Esophagus (tissue), 2 donors: Measurements from ENCODE around the gene NT5DC2. TPM values are rescaled to one million over a fixed set of nuclear protein-coding genes. Genes with fewer than 3 reads are reported as not detected.
A peak's percentile ranks its signal among the peaks of the same experiment; 100 is the strongest.

Experiments
- H3K27ac ChIP-seq, 2 donors: one replicate each; pipeline ENCODE4 v1.5.1; 2013; ENCODE audit warnings: low read depth in 2 of 2, mild to moderate bottlenecking in 2 of 2, inconsistent platforms in 1 of 2, low read length in 1 of 2, moderate library complexity in 1 of 2
- H3K27me3 ChIP-seq, 2 donors: one replicate each; pipeline ENCODE4 v1.6.1; 2013; ENCODE audit warnings: low read length in 2 of 2, control low read depth in 1 of 2, mild to moderate bottlenecking in 1 of 2; ENCODE audit not compliant: insufficient read depth in 2 of 2, control insufficient read depth in 1 of 2
- H3K36me3 ChIP-seq, 2 donors: one replicate each; pipeline ENCODE4 v1.6.1; 2013; ENCODE audit warnings: low read length in 1 of 2; ENCODE audit not compliant: control insufficient read depth in 2 of 2, insufficient read depth in 2 of 2
- H3K4me1 ChIP-seq, 2 donors: one replicate each; pipeline ENCODE4 v1.6.1; 2013; ENCODE audit warnings: low read length in 1 of 2; ENCODE audit not compliant: control insufficient read depth in 2 of 2, insufficient read depth in 2 of 2
- H3K4me3 ChIP-seq, 2 donors: one replicate each; pipeline ENCODE4 v1.5.1; 2013; ENCODE audit warnings: low read length in 2 of 2, mild to moderate bottlenecking in 2 of 2, low read depth in 1 of 2, moderate library complexity in 1 of 2
- H3K9me3 ChIP-seq, 2 donors: one replicate each; pipeline ENCODE4 v1.6.1; 2013; ENCODE audit warnings: mild to moderate bottlenecking in 2 of 2, low read depth in 1 of 2, low read length in 1 of 2, moderate library complexity in 1 of 2; ENCODE audit not compliant: control insufficient read depth in 2 of 2, insufficient read depth in 1 of 2
- WGBS, 2 donors: extraction: QIAGEN DNeasy Blood & Tissue Kit; methylation state at CpG; one replicate each; pipeline ENCODE4 v1.1.7; 2013; 5-methylcytosine and 5-hydroxymethylcytosine counted together
- polyA plus RNA-seq, 2 donors: library from polyadenylated mRNA; stranded (reverse); fragments of 200-250 nt; gene quantifications; one replicate each; pipeline ENCODE4 v1.2.3, GENCODE V29; 2013
- donor health status: healthy with polysubstance abuse.
- donor health status: Bipolar disorder and iron deficiency.

Gene NT5DC2
- polyA plus RNA-seq = 10 to 100 TPM; 81.7 to 93.7 TPM

DNA sequence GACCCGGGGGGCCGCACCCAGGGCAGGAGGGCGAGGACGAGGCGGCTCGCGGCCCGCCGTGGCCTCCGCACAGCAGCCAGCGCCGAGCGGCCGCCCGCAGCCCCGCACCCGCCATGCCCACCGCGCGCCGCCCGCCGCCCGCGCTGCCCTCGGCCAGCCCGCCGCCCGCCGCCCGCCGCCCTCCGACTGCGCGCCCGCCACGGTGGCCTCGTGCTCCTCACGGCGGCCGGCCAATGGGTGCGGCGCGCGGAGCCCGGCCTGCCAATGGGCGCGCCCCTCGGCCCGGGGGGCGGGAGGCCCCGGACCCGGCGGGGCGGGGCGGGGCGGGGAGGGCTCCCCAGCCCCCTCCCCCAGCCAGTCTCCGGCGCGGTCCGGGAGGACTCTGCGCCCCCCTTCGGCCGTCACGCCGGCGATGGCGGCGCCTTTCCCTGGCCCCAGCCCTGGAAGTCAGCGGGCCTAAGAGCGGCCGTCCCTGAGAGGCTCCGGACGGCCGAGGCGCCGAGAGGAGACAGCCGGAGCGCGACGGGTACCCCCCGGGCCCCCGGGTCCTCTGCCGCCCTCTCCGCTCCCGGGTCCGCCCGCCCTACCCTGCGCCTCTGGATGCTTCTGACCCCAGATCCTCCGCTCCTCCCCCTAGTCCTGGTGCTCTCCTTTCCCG is at the start of gene NT5DC2:
NT5DC2 (minus strand) TSS at position 235 of the 658 bp plus-strand sequence; CDS start at position 115, 120 bp downstream.
- Histone ChIP-seq H3K27me3 (no peaks in the 10 kb centered on the region), H3K4me1 (peaks cover 12 to 44% of the 10 kb centered on the region in 2 donors), H3K4me3 (peak within 1 kb of the TSS; percentile 63 to 67), H3K9me3 (no peaks in the 10 kb centered on the region), H3K36me3 (peaks cover 0 to 4% of the 10 kb centered on the region in 2 donors), H3K27ac (peak within 1 kb of the TSS; percentile 78 to 81)
- 2 to 5% methylated on average over 19 to 91 of the region's 91 CpGs for WGBS, 2 donors

DNA sequence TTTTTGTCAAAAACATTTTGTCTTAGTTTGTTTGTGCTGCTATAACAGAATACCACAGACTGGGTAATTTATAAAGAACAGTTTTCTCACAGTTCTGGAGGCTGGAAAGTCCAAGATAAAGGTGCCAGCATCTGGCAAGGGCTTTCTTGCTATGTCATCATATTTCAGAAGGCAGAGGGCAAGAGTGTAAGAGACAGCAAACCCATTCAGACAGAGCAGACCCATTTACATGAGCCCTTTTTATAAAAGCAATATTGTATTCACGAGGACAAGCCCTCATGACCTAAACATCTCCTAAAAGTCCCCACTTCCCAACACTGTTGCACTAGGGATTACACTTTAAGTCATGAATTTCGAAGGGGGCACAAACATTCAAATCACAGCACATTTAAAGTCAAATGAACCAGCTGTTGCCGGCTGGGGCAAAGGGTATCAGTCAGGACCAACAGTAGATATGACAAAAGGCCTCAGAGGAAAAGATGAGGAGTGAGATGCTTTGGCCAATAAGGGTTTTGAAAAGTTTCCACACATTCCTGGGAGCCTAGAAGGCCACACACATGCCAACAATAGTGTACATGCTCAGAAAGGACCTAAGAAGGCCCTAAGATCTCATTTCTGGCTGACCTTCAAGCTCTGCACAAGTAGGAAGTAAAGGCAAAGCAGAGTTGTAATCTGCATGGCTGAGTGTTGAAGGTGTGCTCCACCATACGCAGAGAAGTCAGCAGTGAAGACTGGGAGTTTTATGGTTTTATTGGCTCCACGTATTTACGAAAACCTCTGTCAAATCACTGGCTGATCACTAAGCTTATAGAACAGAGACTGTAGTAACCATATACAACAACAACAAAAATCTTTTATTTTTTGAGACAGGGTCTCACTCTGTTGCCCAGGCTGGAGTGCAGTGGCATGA is 40.7 kb upstream of the NT5DC2 start:
- H3K4me1 ChIP-seq = no peaks in the 10 kb centered on the region
- H3K27me3 ChIP-seq = no peaks in the 10 kb centered on the region
- H3K9me3 ChIP-seq = no peaks in the 10 kb centered on the region
- WGBS, 2 donors = 91 to 93% methylated on average over 6 of the region's 6 CpGs
- no peak overlapping the region for H3K27ac ChIP-seq
- H3K4me3 ChIP-seq = no peak overlapping the region
- H3K36me3 ChIP-seq = peaks cover 3 to 10% of the 10 kb centered on the region in 2 donors

- no peak overlapping the region for H3K4me3 ChIP-seq
- H3K27me3 ChIP-seq = no peaks in the 10 kb centered on the region
- 65% methylated on average over 6 of the region's 6 CpGs for WGBS, 2 donors
- H3K27ac ChIP-seq = no peak overlapping the region
- H3K36me3 ChIP-seq = peaks cover 2 to 4% of the 10 kb centered on the region in 2 donors
- H3K4me1 ChIP-seq = no peaks in the 10 kb centered on the region
- no peaks in the 10 kb centered on the region for H3K9me3 ChIP-seq
These were observed 38.6 kb upstream of the NT5DC2 start for GRCh38 chr3:52572221-52572620.

- no peak overlapping the region for H3K4me3 ChIP-seq
- 94% methylated on average over 4 of the region's 4 CpGs for whole genome bisulfite sequencing, 2 donors
- H3K9me3 ChIP-seq = no peaks in the 10 kb centered on the region
These were observed 36.4 kb upstream of the NT5DC2 start for GRCh38 chr3:52570076-52570475.

GRCh38 chr3:52568069-52568468 is 34.4 kb upstream of the NT5DC2 start:
- H3K27ac ChIP-seq = no peak overlapping the region
- H3K9me3 ChIP-seq = no peaks in the 10 kb centered on the region
- no peak overlapping the region for H3K4me3 ChIP-seq
- whole genome bisulfite sequencing, 2 donors = 96 to 97% methylated on average over 2 of the region's 2 CpGs
- peaks cover 0 to 3% of the 10 kb centered on the region in 2 donors for H3K36me3 ChIP-seq
- no peaks in the 10 kb centered on the region for H3K27me3 ChIP-seq
- H3K4me1 ChIP-seq = no peaks in the 10 kb centered on the region

More at GRCh38 chr3:52570076-52570475, 36.4 kb upstream of the NT5DC2 start:
- no peaks in the 10 kb centered on the region for H3K4me1 ChIP-seq
- H3K27me3 ChIP-seq = no peaks in the 10 kb centered on the region
- H3K27ac ChIP-seq = no peak overlapping the region
- peaks cover 0 to 4% of the 10 kb centered on the region in 2 donors for H3K36me3 ChIP-seq

GRCh38 chr3:52563984-52564383 is 30.3 kb upstream of the NT5DC2 start:
- Histone ChIP-seq H3K36me3 (peaks cover 5 to 11% of the 10 kb centered on the region in 2 donors), H3K4me3 (no peak overlapping the region), H3K4me1 (no peaks in the 10 kb centered on the region), H3K27me3 (no peaks in the 10 kb centered on the region), H3K27ac (no peak overlapping the region), H3K9me3 (no peaks in the 10 kb centered on the region)
- 95 to 97% methylated on average over 2 of the region's 2 CpGs for WGBS, 2 donors

DNA sequence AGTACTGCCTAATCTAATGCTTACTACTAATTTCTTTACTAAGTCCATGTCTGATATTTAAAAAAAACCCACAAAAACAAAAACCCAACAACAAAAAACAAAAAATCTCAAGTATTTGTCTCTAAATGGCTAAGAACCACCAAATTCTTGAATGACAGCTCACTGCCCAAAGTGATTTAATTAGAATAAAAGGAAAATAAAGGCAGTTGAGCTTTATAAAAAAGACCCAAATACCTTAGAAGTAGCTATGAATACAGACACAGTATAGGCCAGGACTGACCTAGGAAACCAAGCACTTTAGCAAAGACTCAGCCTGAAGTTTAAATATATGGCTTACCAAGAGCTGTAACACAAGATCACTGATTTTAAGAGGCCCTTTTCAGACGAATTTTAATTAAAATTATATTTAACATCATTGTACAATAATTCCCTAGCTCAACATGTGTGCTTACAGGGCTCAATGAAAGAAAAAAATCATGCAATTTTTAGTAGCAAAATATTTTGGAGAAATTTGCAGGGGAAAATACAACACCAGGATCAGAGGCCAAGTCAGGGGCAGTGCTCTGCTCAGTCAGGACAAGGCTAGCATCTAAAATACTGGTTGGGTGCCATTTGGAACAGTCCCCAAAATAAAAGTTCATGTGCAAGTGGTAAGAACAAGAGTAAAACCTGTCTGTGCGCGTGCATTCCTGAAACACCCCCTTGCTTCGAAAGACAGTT is 27.5 kb upstream of the NT5DC2 start:
- Histone ChIP-seq H3K27ac (no peak overlapping the region), H3K4me3 (no peak overlapping the region), H3K9me3 (no peaks in the 10 kb centered on the region), H3K4me1 (no peaks in the 10 kb centered on the region), H3K27me3 (no peaks in the 10 kb centered on the region), H3K36me3 (peaks cover 12 to 14% of the 10 kb centered on the region in 2 donors)
- WGBS, 2 donors = 55 to 71% methylated on average over 4 of the region's 4 CpGs

- Histone ChIP-seq H3K4me3 (no peak overlapping the region), H3K4me1 (no peaks in the 10 kb centered on the region), H3K27ac (no peak overlapping the region), H3K36me3 (peaks cover 16 to 22% of the 10 kb centered on the region in 2 donors), H3K9me3 (no peaks in the 10 kb centered on the region), H3K27me3 (no peaks in the 10 kb centered on the region)
- WGBS, 2 donors = 94 to 95% methylated on average over 5 of the region's 5 CpGs
These were observed 24.8 kb upstream of the NT5DC2 start for GRCh38 chr3:52558436-52558835.
